Stimulated activated memory B cell treated with anti-CD40 and anti-IgM and Interleukin-4, amounts not matched to agents 10 μg/mL and 1 μg/mL and 100 μg/mL, for 72 hours (primary cell): ENCODE results near the gene NRF1.
"Not testable (repeated sequence)": the region's sequence is repeated elsewhere in the genome, so short reads cannot be mapped to it uniquely, and the experiment has no call there.

Experiments used
- ATAC-seq: fragments of 150-1000 bp; cut with Tn5 transposase; 2 replicates; pipeline ENCODE4 v1.10.0; 2021
- H3K27ac Mint-ChIP-seq: one replicate; pipeline ENCODE4 v1.8.0; 2022; ENCODE audit warnings: mild to moderate bottlenecking, mixed read lengths
- H3K27me3 Mint-ChIP-seq: one replicate; pipeline ENCODE4 v1.8.0; 2022; ENCODE audit warnings: mixed read lengths
- H3K36me3 Mint-ChIP-seq: one replicate; pipeline ENCODE4 v1.8.0; 2022; ENCODE audit warnings: mixed read lengths
- H3K4me1 Mint-ChIP-seq: one replicate; pipeline ENCODE4 v1.8.0; 2022; ENCODE audit warnings: mixed read lengths
- H3K4me3 Mint-ChIP-seq: one replicate; pipeline ENCODE4 v1.8.0; 2022; ENCODE audit warnings: mild to moderate bottlenecking, moderate library complexity, mixed read lengths
- H3K9me3 Mint-ChIP-seq: one replicate; pipeline ENCODE4 v1.8.0; 2022; ENCODE audit warnings: mixed read lengths

Gene NRF1

DNA sequence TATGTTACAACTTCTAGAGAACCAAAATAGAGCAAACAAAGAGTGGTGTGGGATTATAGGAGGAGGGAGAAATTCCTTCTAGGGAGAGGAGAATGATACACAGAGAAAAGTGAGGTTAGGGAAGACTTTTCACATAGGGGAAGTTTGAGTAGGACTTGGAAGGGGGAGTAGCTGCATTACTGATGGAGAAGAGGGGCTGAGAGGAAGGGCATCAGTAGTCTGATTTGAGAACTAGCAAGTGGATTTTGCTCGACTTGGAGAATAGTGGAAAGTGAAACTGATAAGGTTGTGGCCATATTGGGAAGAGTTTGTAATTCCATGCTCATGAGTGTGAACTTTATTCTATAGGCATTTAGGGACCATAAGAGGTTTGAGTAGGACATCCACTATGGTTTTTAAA lies 6.1 kb downstream of the NRF1 start:
- Mint-ChIP-seq H3K36me3 (peaks cover 15% of the 10 kb centered on the region), H3K4me1 (peaks cover 67% of the 10 kb centered on the region), H3K27me3 (no peaks in the 10 kb centered on the region), H3K27ac (no peak overlapping the region), H3K4me3 (no peak overlapping the region), H3K9me3 (no peaks in the 10 kb centered on the region)
- no peak for ATAC-seq

DNA sequence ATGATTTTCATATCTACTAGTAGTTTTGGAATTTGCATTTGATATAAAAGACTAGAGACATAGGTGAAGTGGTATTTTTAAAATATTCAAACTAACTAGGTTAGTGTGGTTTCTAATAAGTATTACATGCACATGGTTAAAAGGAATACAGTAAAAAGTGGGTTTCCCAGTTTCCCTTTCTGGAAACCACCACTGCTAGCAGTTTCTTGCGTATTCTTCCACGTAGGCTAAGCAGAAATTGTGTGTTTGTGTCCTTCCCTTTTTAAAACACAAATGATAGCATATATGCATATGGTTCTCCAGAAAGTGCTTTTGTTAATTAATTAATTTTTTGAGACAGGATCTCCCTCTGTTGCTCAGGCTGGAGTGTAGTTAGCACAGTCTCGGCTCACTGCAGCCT lies 15.4 kb downstream of the NRF1 start:
- no peak overlapping the region for H3K27ac Mint-ChIP-seq
- no peaks in the 10 kb centered on the region for H3K27me3 Mint-ChIP-seq
- peaks cover 38% of the 10 kb centered on the region for H3K4me1 Mint-ChIP-seq
- H3K36me3 Mint-ChIP-seq, result no peaks in the 10 kb centered on the region
- no peak for ATAC-seq
- H3K4me3 Mint-ChIP-seq, result no peak overlapping the region
- H3K9me3 Mint-ChIP-seq, result no peaks in the 10 kb centered on the region

DNA sequence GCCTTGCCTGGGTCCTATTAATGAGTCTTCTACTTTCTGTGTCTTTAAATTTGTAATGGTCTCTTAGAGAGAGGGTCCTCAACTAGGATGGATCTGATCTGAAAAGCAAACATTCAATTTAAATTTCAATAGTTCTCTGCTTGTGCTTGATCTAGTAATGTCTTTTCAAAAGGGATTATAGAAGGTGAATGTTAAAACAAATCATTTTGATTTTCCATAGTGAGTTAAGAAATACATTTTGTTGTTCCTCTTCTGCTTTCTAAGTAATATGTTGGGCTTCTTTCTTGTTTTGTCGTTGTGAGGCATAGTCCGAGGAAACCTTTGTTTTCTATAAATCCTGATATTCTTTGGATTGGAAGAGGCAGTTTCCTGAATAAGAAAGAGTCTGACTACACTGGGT lies 18.8 kb downstream of the NRF1 start:
- no peak overlapping the region for H3K4me3 Mint-ChIP-seq
- H3K27me3 Mint-ChIP-seq, result no peaks in the 10 kb centered on the region
- no peaks in the 10 kb centered on the region for H3K9me3 Mint-ChIP-seq
- peak overlapping the region; percentile 60 for H3K27ac Mint-ChIP-seq
- no peak for ATAC-seq
- peaks cover 37% of the 10 kb centered on the region for H3K4me1 Mint-ChIP-seq
- H3K36me3 Mint-ChIP-seq, result peaks cover 5% of the 10 kb centered on the region

DNA sequence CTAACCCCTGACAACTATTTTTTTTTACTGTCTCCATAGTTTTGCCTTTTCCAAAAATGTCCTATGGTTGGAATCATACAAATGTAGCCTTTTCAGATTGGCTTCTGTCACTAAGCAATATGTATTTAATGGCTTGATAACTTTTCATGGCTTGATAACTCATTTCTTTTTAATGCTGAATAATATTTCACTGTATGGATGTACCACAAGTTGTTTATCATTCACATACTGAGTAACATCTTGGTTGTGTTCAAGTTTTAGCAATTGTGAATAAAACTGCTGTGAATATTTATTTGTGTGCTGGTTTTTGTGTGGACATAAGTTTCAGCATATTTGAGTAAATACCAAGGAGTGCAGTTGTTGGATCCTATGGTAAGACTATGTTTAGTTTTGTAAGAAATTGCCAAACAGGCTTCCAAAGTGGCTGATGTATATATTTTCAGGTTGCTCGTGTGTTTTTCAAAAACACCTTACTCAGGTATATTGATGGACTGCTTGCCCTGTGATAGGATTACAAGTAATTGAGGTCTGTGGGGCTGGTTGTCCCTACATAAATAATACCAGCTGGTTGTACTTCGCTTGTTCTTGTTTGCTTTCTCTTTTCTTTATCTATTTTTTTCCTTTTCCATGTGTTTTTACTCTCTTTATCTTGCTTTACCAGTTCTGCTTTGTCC lies 23.0 kb downstream of the NRF1 start:
- Mint-ChIP-seq H3K9me3 (no peaks in the 10 kb centered on the region), H3K4me3 (no peak overlapping the region), H3K4me1 (peaks cover 24% of the 10 kb centered on the region), H3K36me3 (peaks cover 5% of the 10 kb centered on the region), H3K27ac (peak overlapping the region; percentile 16), H3K27me3 (no peaks in the 10 kb centered on the region)
- no peak for ATAC-seq

DNA sequence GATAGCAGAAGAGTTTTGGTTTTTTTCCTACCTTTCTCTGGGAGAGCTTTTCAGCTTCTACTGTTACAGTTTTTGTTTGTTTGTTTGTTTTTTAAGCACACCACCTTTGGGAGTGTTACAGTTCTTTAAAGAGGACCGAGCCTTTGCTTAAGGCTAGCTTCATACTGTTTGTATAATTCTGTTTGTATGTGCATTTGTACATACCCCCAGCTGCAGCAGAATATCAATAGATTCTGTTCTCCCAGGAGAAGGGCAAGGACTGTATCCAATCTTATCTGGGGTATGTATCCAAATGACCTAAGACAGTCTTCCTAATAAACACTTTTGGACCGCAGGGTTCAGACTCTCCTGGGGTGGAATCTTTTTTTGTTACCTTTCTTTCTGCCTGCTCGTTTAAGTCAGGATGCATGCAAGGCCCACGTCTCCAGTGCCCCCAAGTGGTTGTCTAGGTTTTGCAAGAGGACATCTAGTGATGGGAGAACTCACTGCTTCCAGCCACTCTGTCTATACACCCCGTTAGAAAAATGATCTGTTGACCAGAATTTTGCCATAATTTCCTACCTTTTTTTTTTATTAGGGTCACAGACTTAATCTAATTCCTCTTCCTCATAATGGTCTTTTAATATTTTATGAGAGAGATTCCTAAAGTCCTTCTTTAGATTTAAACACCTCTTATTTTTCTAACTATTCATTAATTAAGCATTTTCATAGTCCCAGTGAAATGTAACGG lies 23.9 kb downstream of the NRF1 start:
- H3K27ac Mint-ChIP-seq, result peak overlapping the region; percentile 16
- peaks cover 5% of the 10 kb centered on the region for H3K36me3 Mint-ChIP-seq
- H3K4me1 Mint-ChIP-seq, result peaks cover 17% of the 10 kb centered on the region
- H3K27me3 Mint-ChIP-seq, result no peaks in the 10 kb centered on the region
- H3K9me3 Mint-ChIP-seq, result no peaks in the 10 kb centered on the region
- H3K4me3 Mint-ChIP-seq, result no peak overlapping the region
- peak; percentile 66 for ATAC-seq

DNA sequence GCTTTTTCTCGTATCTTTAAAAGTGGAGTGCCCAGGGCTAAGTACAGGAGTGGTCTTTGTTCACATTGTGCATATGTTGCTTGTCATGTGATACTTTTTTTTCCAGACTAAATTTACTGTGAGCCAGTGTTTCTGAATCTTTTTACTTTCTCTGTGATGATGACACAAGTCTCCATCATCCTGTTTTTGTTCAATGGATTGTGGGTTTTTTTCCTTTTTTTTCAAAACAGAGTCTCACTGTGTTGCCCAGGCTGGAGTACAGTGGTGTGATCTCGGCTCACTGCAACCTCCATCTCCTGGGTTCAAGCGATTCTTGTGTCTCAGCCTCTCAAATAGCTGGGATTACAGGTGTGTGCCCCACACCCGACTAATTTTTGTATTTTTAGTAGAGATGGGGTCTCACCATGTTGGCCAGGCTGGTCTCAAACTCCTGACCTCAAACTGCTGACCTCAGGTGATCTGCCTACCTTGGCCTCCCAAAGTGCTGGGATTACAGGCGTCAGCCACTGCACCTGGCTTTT lies 24.6 kb downstream of the NRF1 start:
- not testable (repeated sequence) for H3K27me3 Mint-ChIP-seq, H3K36me3 Mint-ChIP-seq, H3K4me3 Mint-ChIP-seq, ATAC-seq, H3K9me3 Mint-ChIP-seq
- peak overlapping the region; percentile 16 for H3K27ac Mint-ChIP-seq
- peaks cover 16% of the 10 kb centered on the region for H3K4me1 Mint-ChIP-seq

DNA sequence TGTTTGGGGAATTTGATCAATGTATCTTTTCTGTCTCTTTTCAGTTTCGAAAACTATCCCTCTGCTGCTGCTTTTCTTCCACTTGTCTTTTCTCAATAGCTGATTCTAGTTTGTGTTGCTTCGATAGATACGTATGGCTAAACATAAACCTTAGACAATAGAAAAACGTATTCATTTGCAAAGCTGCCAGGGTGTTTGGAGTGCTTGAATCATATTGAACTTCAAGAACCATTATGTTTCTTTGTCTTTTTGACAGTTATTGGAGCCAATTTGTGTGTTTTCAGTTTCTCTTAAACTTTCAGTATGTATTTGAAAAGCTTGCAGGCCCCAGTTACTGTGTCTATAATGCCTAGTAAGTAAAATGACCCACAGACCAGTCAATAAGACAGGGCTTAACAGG lies 25.1 kb downstream of the NRF1 start:
- Mint-ChIP-seq H3K27me3 (no peaks in the 10 kb centered on the region), H3K27ac (no peak overlapping the region), H3K36me3 (peaks cover 5% of the 10 kb centered on the region), H3K9me3 (no peaks in the 10 kb centered on the region), H3K4me1 (peaks cover 16% of the 10 kb centered on the region), H3K4me3 (no peak overlapping the region)
- no peak for ATAC-seq

DNA sequence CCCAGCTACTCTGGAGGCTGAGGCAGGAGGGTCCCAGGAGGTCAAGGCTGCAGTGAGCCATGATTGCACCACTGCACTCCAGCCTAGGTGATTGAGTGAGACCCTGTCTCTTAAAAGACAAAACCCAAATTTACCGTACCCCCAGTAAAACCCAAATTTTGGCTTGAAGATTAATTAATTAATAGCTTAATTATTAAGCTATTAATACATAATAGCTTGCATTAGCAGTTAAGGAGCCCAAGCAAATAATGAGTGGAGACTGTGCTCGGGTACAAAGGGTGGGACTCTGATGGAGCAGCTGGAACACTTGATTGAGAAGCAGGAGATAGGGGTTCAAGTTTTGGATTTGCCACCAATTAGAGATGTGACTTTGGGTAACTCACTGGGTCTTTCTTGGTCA lies 28.9 kb downstream of the NRF1 start:
- H3K27ac Mint-ChIP-seq, result no peak overlapping the region
- peaks cover 1% of the 10 kb centered on the region for H3K4me1 Mint-ChIP-seq
- H3K4me3 Mint-ChIP-seq, result no peak overlapping the region
- no peaks in the 10 kb centered on the region for H3K9me3 Mint-ChIP-seq
- no peaks in the 10 kb centered on the region for H3K36me3 Mint-ChIP-seq
- ATAC-seq, result no peak
- no peaks in the 10 kb centered on the region for H3K27me3 Mint-ChIP-seq

DNA sequence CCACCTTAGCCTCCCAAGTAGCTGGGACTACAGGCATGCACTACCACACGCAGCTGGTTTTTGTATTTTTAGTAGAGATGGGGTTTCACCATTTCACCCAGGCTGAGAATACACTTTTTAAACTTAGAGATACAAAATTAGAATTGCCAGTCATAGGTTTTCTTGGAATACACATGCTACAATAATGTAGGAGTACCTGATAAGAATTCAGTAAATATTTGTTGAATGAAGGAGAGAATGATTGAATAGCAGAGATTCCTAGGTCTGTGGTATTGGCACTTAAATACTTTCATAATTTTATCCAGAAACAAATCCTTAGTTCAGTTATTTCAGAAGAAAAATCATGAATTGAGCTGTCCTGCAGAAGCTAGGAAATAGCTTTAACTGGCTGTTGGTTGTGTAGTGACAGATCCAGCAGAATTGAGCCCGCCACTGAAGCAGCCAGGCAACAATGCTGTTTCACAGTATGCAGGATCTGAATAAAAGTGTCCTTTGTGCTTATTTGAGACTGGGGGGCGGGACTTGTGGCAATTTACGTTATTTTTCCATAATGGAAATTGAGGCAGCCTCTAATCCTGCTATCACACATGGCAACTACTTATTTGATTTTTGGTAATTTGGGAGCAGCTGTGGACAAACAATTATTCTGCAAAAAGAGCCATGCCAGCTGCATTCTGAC lies 31.5 kb downstream of the NRF1 start:
- Mint-ChIP-seq H3K27ac (no peak overlapping the region), H3K9me3 (no peaks in the 10 kb centered on the region), H3K27me3 (no peaks in the 10 kb centered on the region), H3K4me1 (no peaks in the 10 kb centered on the region), H3K36me3 (peaks cover 7% of the 10 kb centered on the region), H3K4me3 (no peak overlapping the region)
- ATAC-seq, result no peak

DNA sequence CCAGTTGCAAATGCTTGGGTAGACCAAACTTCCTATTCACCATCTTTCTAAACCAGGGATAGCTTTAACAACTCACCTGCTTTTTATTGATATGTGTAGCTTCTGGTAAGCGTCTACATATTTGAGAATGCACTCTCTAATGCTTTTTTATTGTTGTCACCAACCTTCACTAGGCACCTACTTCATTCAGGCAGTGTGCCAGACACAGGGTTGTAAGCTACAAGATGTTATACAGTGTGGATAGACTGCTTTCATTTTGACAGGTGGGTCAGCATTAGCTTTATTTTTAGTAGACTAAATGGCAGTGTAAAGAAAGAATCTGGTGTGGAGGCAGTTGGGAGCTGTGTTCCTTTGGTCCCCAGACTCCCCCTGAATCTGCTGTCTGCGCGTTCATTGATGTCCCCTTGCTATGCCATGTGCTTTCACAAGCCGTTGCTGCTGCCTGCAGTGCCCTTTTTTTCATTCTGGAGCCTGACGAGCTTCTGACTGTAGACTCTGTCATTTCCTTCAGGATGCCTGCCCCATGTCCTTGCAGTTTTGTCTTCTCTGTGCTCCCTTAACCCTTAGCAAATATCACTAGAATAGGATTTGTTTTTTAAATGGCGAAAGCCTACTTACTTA lies 32.1 kb downstream of the NRF1 start:
- peaks cover 12% of the 10 kb centered on the region for H3K36me3 Mint-ChIP-seq
- H3K4me1 Mint-ChIP-seq, result peaks cover 4% of the 10 kb centered on the region
- no peak overlapping the region for H3K27ac Mint-ChIP-seq
- no peaks in the 10 kb centered on the region for H3K9me3 Mint-ChIP-seq
- no peaks in the 10 kb centered on the region for H3K27me3 Mint-ChIP-seq
- no peak overlapping the region for H3K4me3 Mint-ChIP-seq
- no peak for ATAC-seq

DNA sequence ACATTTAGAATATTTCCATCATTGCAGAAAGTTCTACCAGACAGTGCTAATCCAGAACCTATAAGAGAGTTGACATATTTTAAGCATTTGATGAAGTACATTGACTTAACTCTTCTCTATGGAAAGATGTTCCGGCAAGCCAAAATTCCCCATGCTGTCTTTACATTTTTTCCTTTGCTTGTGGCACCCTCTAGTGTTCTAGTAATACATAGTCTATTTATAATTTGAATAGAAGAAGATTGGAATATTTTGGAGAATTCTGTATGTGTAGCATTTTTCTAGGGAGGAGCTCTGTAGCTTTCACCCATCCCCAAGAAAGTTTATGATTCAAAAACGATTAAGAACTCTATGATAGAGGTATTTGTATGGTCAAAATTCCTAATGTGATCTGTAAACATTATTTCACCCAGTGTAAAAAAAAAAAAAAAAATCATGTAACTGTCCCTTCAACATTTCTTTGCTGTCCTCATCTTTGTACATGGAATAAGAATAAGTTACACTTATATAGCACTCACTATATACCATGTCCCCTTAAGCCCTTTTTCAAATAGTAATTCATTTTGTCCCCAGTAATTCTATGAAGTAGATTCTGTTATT lies 33.2 kb downstream of the NRF1 start:
- H3K27ac Mint-ChIP-seq, result no peak overlapping the region
- H3K9me3 Mint-ChIP-seq, result no peaks in the 10 kb centered on the region
- no peak for ATAC-seq
- H3K4me3 Mint-ChIP-seq, result no peak overlapping the region
- H3K27me3 Mint-ChIP-seq, result no peaks in the 10 kb centered on the region
- H3K36me3 Mint-ChIP-seq, result peaks cover 14% of the 10 kb centered on the region
- peaks cover 7% of the 10 kb centered on the region for H3K4me1 Mint-ChIP-seq

DNA sequence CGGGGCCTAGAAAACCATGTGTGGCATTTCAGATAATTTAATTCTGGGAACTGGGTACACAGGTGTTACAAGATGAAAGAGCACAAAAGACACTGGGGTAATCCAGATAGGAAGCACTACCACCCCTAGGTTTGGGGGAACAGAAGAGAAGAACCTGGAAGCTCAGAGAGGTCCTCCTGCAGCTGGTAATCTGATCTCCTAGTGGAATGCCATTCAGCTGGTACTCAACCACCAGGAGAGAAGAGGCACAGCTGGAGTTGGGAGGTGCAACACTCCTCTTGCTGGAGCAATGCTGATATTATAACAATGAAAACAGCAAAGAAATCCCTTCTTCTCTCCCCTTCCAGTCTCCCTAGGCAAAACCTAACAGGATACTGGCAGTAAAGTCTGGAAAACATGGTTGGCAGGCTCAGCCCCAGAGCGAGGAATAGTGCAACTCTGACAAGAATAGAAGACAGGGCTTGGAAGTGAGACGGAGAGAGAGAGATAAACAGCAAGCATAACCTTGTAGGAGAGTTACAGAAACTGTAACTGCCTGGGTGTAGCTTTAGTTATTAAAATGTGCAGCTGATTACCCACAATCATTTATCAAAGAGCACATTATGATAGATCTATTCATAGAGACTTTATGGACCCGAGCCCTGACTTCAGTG lies 35.0 kb downstream of the NRF1 start:
- Mint-ChIP-seq H3K4me1 (peaks cover 15% of the 10 kb centered on the region), H3K9me3 (no peaks in the 10 kb centered on the region), H3K27ac (no peak overlapping the region), H3K27me3 (no peaks in the 10 kb centered on the region), H3K4me3 (no peak overlapping the region), H3K36me3 (peaks cover 14% of the 10 kb centered on the region)
- ATAC-seq, result no peak

DNA sequence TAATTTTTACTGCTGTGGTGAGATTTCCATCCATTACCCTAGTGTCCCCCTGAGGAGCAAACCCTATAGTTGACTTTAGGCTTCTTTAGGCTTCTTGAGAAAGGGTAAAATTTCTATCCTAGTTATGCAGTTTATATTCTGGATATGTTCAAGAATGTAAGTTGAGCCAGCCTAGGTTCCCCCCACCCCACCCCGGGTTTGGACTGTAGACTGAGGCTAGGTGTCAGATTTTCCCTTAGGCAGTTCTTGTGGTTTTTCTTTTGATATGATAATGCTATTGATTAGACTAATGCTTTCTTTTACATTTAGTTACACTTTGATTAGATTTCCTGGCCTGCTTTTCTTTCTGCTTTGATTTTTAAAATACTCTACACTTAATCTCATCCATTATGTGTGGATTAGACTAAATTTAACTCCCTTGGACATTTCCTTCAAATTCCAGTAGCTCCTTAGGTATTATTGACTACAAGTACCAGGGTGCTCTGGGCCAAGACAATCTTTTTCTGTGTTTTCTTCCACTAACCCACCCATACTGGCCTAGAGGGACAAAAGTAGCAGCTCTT lies 37.7 kb downstream of the NRF1 start:
- H3K9me3 Mint-ChIP-seq, result no peaks in the 10 kb centered on the region
- peaks cover 33% of the 10 kb centered on the region for H3K4me1 Mint-ChIP-seq
- H3K4me3 Mint-ChIP-seq, result no peak overlapping the region
- no peaks in the 10 kb centered on the region for H3K27me3 Mint-ChIP-seq
- no peak overlapping the region for H3K27ac Mint-ChIP-seq
- no peak for ATAC-seq
- peaks cover 21% of the 10 kb centered on the region for H3K36me3 Mint-ChIP-seq

DNA sequence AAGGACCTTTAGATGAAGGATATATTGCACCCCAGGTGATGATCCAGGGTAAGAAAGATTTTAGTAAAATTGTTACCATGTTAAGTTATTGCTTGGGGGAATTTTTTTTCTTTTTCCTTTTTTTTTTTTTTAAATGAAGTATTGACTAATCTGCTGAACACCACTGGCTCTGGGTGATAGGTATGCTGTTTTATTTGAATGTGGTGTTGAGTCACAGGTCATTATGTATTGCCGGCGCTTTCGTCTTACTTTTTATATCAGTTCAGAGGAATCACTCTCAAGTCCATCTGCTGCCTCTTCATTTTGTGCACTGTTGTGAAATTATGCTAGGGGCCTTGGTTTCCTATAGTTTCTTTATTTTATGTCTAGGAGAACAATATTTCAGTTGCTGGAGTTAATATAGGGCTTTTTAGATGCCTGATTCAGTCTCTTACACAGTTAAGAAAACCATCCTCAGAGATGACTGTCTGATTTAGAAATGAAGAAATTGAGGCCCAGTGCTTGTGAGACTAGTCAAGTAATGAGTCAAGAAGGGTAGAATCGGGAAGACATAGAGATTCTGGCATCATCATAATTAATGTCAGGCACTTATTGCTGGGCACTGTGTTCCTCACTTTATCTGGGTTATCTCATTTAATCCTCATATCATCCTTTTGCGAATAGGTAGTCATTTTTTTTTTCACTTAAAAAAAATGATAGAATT lies 38.7 kb downstream of the NRF1 start:
- ATAC-seq, result no peak
- peaks cover 43% of the 10 kb centered on the region for H3K4me1 Mint-ChIP-seq
- H3K4me3 Mint-ChIP-seq, result no peak overlapping the region
- no peak overlapping the region for H3K27ac Mint-ChIP-seq
- no peaks in the 10 kb centered on the region for H3K9me3 Mint-ChIP-seq
- peaks cover 27% of the 10 kb centered on the region for H3K36me3 Mint-ChIP-seq
- H3K27me3 Mint-ChIP-seq, result no peaks in the 10 kb centered on the region
